H1 (cell line): ENCODE data around the gene ZNF85. TPM values are rescaled to one million over a fixed set of nuclear protein-coding genes. Genes with fewer than 3 reads are reported as not detected.

Experiments
- CTCF ChIA-PET: fragments of 300-600 bp; sonication (Branson Sonifier 250); formaldehyde crosslinking; loops from one replicate; lab custom pipeline; 2021; ENCODE audit not compliant: partially characterized antibody; lab: Charles Lee
- POLR2A ChIA-PET: fragments of 300-600 bp; sonication (Branson Sonifier 250); formaldehyde crosslinking; loops from one replicate; lab custom pipeline; 2021; ENCODE audit warnings: inconsistent platforms; ENCODE audit not compliant: partially characterized antibody; lab: Charles Lee
- DNase-seq, 2 experiments: peaks; one replicate each; pipeline versions ENCODE4 v3.0.0 to v3.0.0-alpha.2; 2010 to 2022; ENCODE audit warnings: low spot score in 2 of 2, low read depth in 1 of 2, mixed read lengths in 1 of 2
- FAIRE-seq: peaks from 2 replicates; lab custom pipeline; 2011; peaks lifted over from hg19 to GRCh38; lab: Jason Lieb, UNC
- H2AFZ ChIP-seq: 2 replicates; pipeline ENCODE4 v1.8.1; 2012; ENCODE audit warnings: low read length, inconsistent platforms
- H2AK5ac ChIP-seq: 2 replicates; pipeline ENCODE4 v1.6.1; 2013; ENCODE audit warnings: low read depth, low read length
- H2BK120ac ChIP-seq: replicated peaks from 2 replicates; pipeline ENCODE3; 2013; ENCODE audit warnings: low read depth, low read length, inconsistent platforms
- H2BK12ac ChIP-seq: 2 replicates; pipeline ENCODE4 v1.6.1; 2013; ENCODE audit warnings: low read depth, low read length
- H2BK15ac ChIP-seq: 2 replicates; pipeline ENCODE4 v1.6.1; 2013; ENCODE audit warnings: low read length
- H2BK20ac ChIP-seq: 2 replicates; pipeline ENCODE4 v1.6.1; 2013; ENCODE audit warnings: low read length
- H2BK5ac ChIP-seq: 2 replicates; pipeline ENCODE4 v1.6.1; 2013; ENCODE audit warnings: low read depth, low read length
- H3K14ac ChIP-seq: 2 replicates; pipeline ENCODE4 v1.6.1; 2013; ENCODE audit warnings: inconsistent platforms; ENCODE audit not compliant: insufficient read length
- H3K18ac ChIP-seq: 2 replicates; pipeline ENCODE4 v1.6.1; 2013; ENCODE audit warnings: low read length; ENCODE audit errors: extremely low read depth
- H3K23ac ChIP-seq: 2 replicates; pipeline ENCODE4 v1.6.1; 2013; ENCODE audit warnings: inconsistent platforms; ENCODE audit not compliant: insufficient read length
- H3K23me2 ChIP-seq: 2 replicates; pipeline ENCODE4 v1.6.1; 2013; ENCODE audit warnings: low read depth, low read length
- H3K27ac ChIP-seq: 2 replicates; pipeline ENCODE4 v1.6.1; 2011; ENCODE audit warnings: low read depth, low read length, inconsistent platforms
- H3K27me3 ChIP-seq, 4 experiments: replicated peaks in 1 of 4; 1 replicate in 1 of 4; 2 replicates in 3 of 4; pipeline versions ENCODE4 v1.6.1 to v1.8.1; 2011 to 2013; ENCODE audit warnings: low read length in 3 of 4, mild to moderate bottlenecking in 3 of 4, inconsistent platforms in 2 of 4, mixed read lengths in 2 of 4, moderate library complexity in 1 of 4; ENCODE audit not compliant: control insufficient read depth in 3 of 4, insufficient read depth in 3 of 4; ENCODE audit errors: extremely low read depth in 1 of 4
- H3K36me3 ChIP-seq, 4 experiments: 2 replicates each; pipeline versions ENCODE4 v1.6.1 to v1.8.1; 2011 to 2013; ENCODE audit warnings: mild to moderate bottlenecking in 4 of 4, low read length in 3 of 4, moderate library complexity in 2 of 4, control low read depth in 1 of 4, inconsistent platforms in 1 of 4; ENCODE audit not compliant: insufficient read depth in 4 of 4, control insufficient read depth in 2 of 4
- H3K4ac ChIP-seq: replicated peaks from 2 replicates; pipeline ENCODE3; 2013; ENCODE audit warnings: low read length, low read depth, mixed read lengths, inconsistent platforms; ENCODE audit not compliant: insufficient read length
- H3K4me1 ChIP-seq, 4 experiments: replicated peaks in 1 of 4; 1 replicate in 1 of 4; 2 replicates in 3 of 4; pipeline versions ENCODE4 v1.6.1 to v1.8.1; 2011 to 2013; ENCODE audit warnings: low read length in 3 of 4, inconsistent platforms in 2 of 4, mixed read lengths in 1 of 4; ENCODE audit not compliant: insufficient read depth in 4 of 4, control insufficient read depth in 3 of 4
- H3K4me2 ChIP-seq, 2 experiments: 2 replicates each; pipeline versions ENCODE4 v1.6.1 to v1.8.1; 2011 to 2013; ENCODE audit warnings: low read depth in 2 of 2, low read length in 2 of 2, control low read depth in 1 of 2, inconsistent platforms in 1 of 2, mild to moderate bottlenecking in 1 of 2; ENCODE audit not compliant: insufficient read depth in 1 of 2
- H3K4me3 ChIP-seq, 4 experiments: fragments of 200-600, 300-600 bp in 1 of 4; sonication (generic), shearing (Covaris generic), sonication (Bioruptor Twin) in 1 of 4; 2 replicates each; pipeline versions ENCODE4 v1.5.1 to v1.8.1; 2011 to 2016; ENCODE audit warnings: low read length in 4 of 4, low read depth in 3 of 4, control low read depth in 2 of 4, inconsistent platforms in 2 of 4, mild to moderate bottlenecking in 2 of 4, mixed read lengths in 1 of 4, moderate library complexity in 1 of 4; ENCODE audit not compliant: insufficient read depth in 2 of 4; ENCODE audit errors: extremely low read depth in 1 of 4
- H3K56ac ChIP-seq: replicated peaks from 2 replicates; pipeline ENCODE3; 2013; ENCODE audit warnings: low read depth, mild to moderate bottlenecking, mixed read lengths, low read length, inconsistent platforms; ENCODE audit not compliant: insufficient read length
- H3K79me1 ChIP-seq: 2 replicates; pipeline ENCODE4 v1.6.1; 2013; ENCODE audit warnings: low read depth, low read length, control low read depth
- H3K79me2 ChIP-seq, 2 experiments: 2 replicates each; pipeline versions ENCODE4 v1.6.1 to v1.8.1; 2012 to 2013; ENCODE audit warnings: low read length in 2 of 2, mild to moderate bottlenecking in 2 of 2, inconsistent platforms in 1 of 2; ENCODE audit not compliant: insufficient read depth in 2 of 2, control insufficient read depth in 1 of 2
- H3K9ac ChIP-seq, 4 experiments: replicated peaks in 1 of 4; 1 replicate in 1 of 4; 2 replicates in 3 of 4; pipeline versions ENCODE4 v1.6.1 to v1.8.1; 2011 to 2013; ENCODE audit warnings: low read depth in 3 of 4, low read length in 3 of 4, control low read depth in 2 of 4, mild to moderate bottlenecking in 2 of 4, moderate library complexity in 2 of 4, inconsistent platforms in 1 of 4; ENCODE audit errors: extremely low read depth in 1 of 4
- H3K9me3 ChIP-seq, 2 experiments: 2 replicates each; pipeline versions ENCODE4 v1.6.1 to v1.8.1; 2012 to 2013; ENCODE audit warnings: mild to moderate bottlenecking in 2 of 2, moderate library complexity in 2 of 2, control low read depth in 1 of 2, inconsistent platforms in 1 of 2, low read depth in 1 of 2, low read length in 1 of 2, mixed read lengths in 1 of 2; ENCODE audit not compliant: insufficient read depth in 2 of 2
- H4K20me1 ChIP-seq, 2 experiments: replicated peaks in 1 of 2; 2 replicates each; pipeline versions ENCODE3 to v1.8.1; 2011 to 2013; ENCODE audit warnings: inconsistent platforms in 2 of 2, low read length in 2 of 2, mild to moderate bottlenecking in 1 of 2; ENCODE audit not compliant: insufficient read depth in 2 of 2, control insufficient read depth in 1 of 2
- H4K5ac ChIP-seq: 2 replicates; pipeline ENCODE4 v1.6.1; 2013; ENCODE audit warnings: low read length, low read depth, mixed read lengths, inconsistent platforms; ENCODE audit not compliant: insufficient read length
- H4K8ac ChIP-seq: 2 replicates; pipeline ENCODE4 v1.8.0; 2013; ENCODE audit warnings: mild to moderate bottlenecking, moderate library complexity, low read length, inconsistent platforms; ENCODE audit not compliant: insufficient read depth; ENCODE audit errors: extremely low read depth
- H4K91ac ChIP-seq: replicated peaks from 2 replicates; pipeline ENCODE3; 2013; ENCODE audit warnings: low read length, mixed read lengths, inconsistent platforms; ENCODE audit not compliant: insufficient read length
- CREB1 ChIP-seq: IDR thresholded peaks from 2 replicates; pipeline ENCODE4 v1.6.1; 2012; ENCODE audit warnings: inconsistent platforms
- EZH2 ChIP-seq: fragments of 200-600 bp; sonication (generic); IDR thresholded peaks from 2 replicates; pipeline ENCODE4 v1.7.1; 2012; ENCODE audit warnings: low read depth, mild to moderate bottlenecking, moderate library complexity, low read length, inconsistent platforms; ENCODE audit not compliant: severe bottlenecking
- HDAC2 ChIP-seq, 2 experiments: fragments of 300-600 bp in 1 of 2; sonication (generic) in 1 of 2; IDR thresholded peaks; 2 replicates each; pipeline ENCODE4 v1.6.1; 2011 to 2012; ENCODE audit warnings: low read depth in 2 of 2, low read length in 2 of 2, mild to moderate bottlenecking in 2 of 2, moderate library complexity in 2 of 2, borderline replicate concordance in 1 of 2, inconsistent platforms in 1 of 2
- SAP30 ChIP-seq: fragments of 300-600 bp; sonication (generic); IDR thresholded peaks from 2 replicates; pipeline ENCODE4 v1.7.1; 2012; ENCODE audit warnings: low read length, moderate library complexity, mild to moderate bottlenecking, inconsistent platforms; ENCODE audit not compliant: insufficient read depth, insufficient replicate concordance
- TAF1 ChIP-seq: IDR thresholded peaks from 2 replicates; pipeline ENCODE4 v1.6.1; 2011; ENCODE audit warnings: mild to moderate bottlenecking, low read depth, low read length
- YY1 ChIP-seq: IDR thresholded peaks from 2 replicates; pipeline ENCODE4 v1.6.1; 2011; ENCODE audit warnings: low read depth, mild to moderate bottlenecking, low read length
- WGBS, 2 experiments: shearing (Covaris generic) in 1 of 2; methylation state at CpG; one replicate each; pipeline versions ENCODE4 v1.1.6 to v1.1.7; 2013 to 2015; ENCODE audit warnings: low lambda C conversion rate in 2 of 2, mixed read lengths in 2 of 2, inconsistent platforms in 1 of 2, low coverage in 1 of 2, missing lambda C conversion rate in 1 of 2; ENCODE audit not compliant: insufficient replicate concordance in 2 of 2, insufficient coverage in 1 of 2, insufficient read length in 1 of 2; ENCODE audit errors: extremely low coverage in 1 of 2, missing lambda C conversion rate in 1 of 2; 5-methylcytosine and 5-hydroxymethylcytosine counted together
- polyA plus RNA-seq, 7 experiments: library from polyadenylated mRNA; depleted of rRNA in 3 of 7; stranded (reverse) in 5 of 7; unstranded in 2 of 7; fragments of >200 nt in 5 of 7; fragments of 200-250 nt in 2 of 7; gene quantifications; 1 replicate in 5 of 7; 2 replicates in 1 of 7; 4 replicates in 1 of 7; pipeline versions ENCODE4 v1.2.1 to v1.2.3, GENCODE V29; 2011 to 2013; ENCODE audit warnings: missing spikeins in 2 of 7, mixed read lengths in 2 of 7
- total RNA-seq: library from RNA; stranded (reverse); fragmentation: NEBNext Ultra II Directional; extraction: Animal tissue kit (Norgen Biotek cat#: 25700); gene quantifications from 2 replicates; pipeline ENCODE4 v1.2.1, GENCODE V29; 2021

Gene ZNF85
- total and polyA plus RNA-seq, 2 of the 8 experiments (the other 6 are each of a cell fraction or from before 2014, with no cell fraction given): 7.6 to 22.2 TPM

GRCh38 chr19:20879501-20879900 lies 43.5 kb upstream of the ZNF85 start:
- Histone ChIP-seq H2BK15ac (no peak overlapping the region), H4K5ac (no peak overlapping the region), H4K91ac (no peak overlapping the region), H2BK120ac (no peak overlapping the region), H3K79me1 (no peaks in the 10 kb centered on the region), H2AK5ac (no peak overlapping the region), H3K4me1 (no peaks in the 10 kb centered on the region), H3K14ac (no peak overlapping the region), H2BK5ac (no peak overlapping the region), H3K4me2 (no peak overlapping the region), H3K9me3 (peaks cover 92 to 98% of the 10 kb centered on the region in 2 experiments), H3K27ac (no peak overlapping the region), H3K18ac (no peak overlapping the region), H2AFZ (no peak overlapping the region), H2BK12ac (no peak overlapping the region), H3K23ac (no peak overlapping the region), H3K56ac (no peak overlapping the region), H3K27me3 (no peaks in the 10 kb centered on the region), H3K4me3 (no peak overlapping the region), H4K8ac (no peak overlapping the region), H3K79me2 (no peaks in the 10 kb centered on the region), H2BK20ac (no peak overlapping the region), H3K9ac (no peak overlapping the region), H3K36me3 (no peaks in the 10 kb centered on the region; a peak in 1 of 8 replicates), H3K4ac (no peak overlapping the region), H4K20me1 (no peaks in the 10 kb centered on the region), H3K23me2 (no peaks in the 10 kb centered on the region)
- whole genome bisulfite sequencing, 2 experiments: 81% methylated on average over 1 of the region's 1 CpG; no CpG with 5 or more reads in 1 of the 2 experiments
- CTCF ChIA-PET: no interaction called here
- no peak for TF ChIP-seq HDAC2 (IDR thresholded peaks at IDR 0.05; ENCODE audit: borderline replicate concordance in 1 of 2, low read depth in 2 of 2, low read length in 2 of 2)
- no peak for TF ChIP-seq CREB1
- no peak for TF ChIP-seq YY1
- TF ChIP-seq EZH2: no peak
- no peak for TF ChIP-seq SAP30
- no peak for TF ChIP-seq TAF1
- DNase-seq (no peak), FAIRE-seq (no peak)
- POLR2A ChIA-PET: no interaction called here
